ENCODE measurements around the gene EDEM3.
"Not testable (repeated sequence)": the region's sequence is repeated elsewhere in the genome, so short reads cannot be mapped to it uniquely, and the experiment has no call there.

Gene EDEM3

GRCh38 chr1:184785529-184785928 is 30.9 kb upstream of the EDEM3 start:
- TF ChIP-seq POLR2A (IDR thresholded peaks at IDR 0.05; ENCODE audit: low read depth, low read length) = no peak
- DNase-seq (ENCODE audit: insufficient read length, low spot score) (no peak), FAIRE-seq (no peak)

GRCh38 chr1:184783723-184784122 is 29.1 kb upstream of the EDEM3 start:
- DNase-seq (ENCODE audit: insufficient read length, low spot score); FAIRE-seq: not testable (repeated sequence)

DNA sequence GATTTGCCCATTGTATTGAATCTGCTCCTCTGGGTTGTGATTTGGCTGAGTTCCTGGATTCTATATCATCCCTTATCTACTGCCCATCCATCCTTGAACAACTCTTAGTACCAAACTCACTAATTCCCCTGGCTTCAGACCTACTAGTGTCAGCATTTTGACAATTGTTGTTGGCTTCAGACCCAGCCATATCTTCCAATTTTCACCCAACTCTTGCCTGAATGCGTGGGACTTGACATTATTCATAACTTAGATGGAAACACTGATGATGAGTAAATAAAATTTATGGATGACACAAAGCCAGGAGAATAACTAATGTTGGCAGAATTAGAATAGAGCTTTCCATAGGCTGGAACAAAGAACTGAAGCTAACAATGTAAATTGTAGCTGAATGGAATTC is 27.3 kb upstream of the EDEM3 start:
- TF ChIP-seq POLR2A (IDR thresholded peaks at IDR 0.05; ENCODE audit: low read depth, low read length) = no peak
- DNase-seq (ENCODE audit: insufficient read length, low spot score) = no peak

GRCh38 chr1:184775885-184776284 is 21.2 kb upstream of the EDEM3 start:
- DNase-seq (ENCODE audit: insufficient read length, low spot score) = no peak
- no peak for TF ChIP-seq POLR2A (IDR thresholded peaks at IDR 0.05; ENCODE audit: low read depth, low read length)
- no peak for FAIRE-seq

More for the DNA sequence above, 27.3 kb upstream of the EDEM3 start:
- no peak for FAIRE-seq

DNA sequence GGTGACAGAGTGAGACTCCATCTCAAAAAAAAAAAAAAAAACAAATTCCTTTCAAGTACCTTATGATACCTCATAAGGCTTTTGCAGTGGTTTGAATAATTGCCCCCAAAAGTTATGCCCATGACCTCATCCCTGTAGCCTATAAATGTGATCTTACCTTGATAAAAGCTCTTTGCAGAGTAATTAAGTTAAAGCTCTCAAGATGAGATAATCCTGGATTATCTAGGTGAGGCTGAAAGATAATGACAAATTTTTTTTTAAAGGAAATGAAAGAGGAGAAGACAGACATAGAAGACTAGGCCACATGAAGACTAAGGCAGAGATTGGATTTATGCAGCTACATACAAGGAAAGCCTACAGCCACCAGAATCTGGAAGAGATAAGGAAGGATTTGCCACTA is 20.7 kb upstream of the EDEM3 start:
- DNase-seq (ENCODE audit: insufficient read length, low spot score) (no peak), FAIRE-seq (no peak)

DNA sequence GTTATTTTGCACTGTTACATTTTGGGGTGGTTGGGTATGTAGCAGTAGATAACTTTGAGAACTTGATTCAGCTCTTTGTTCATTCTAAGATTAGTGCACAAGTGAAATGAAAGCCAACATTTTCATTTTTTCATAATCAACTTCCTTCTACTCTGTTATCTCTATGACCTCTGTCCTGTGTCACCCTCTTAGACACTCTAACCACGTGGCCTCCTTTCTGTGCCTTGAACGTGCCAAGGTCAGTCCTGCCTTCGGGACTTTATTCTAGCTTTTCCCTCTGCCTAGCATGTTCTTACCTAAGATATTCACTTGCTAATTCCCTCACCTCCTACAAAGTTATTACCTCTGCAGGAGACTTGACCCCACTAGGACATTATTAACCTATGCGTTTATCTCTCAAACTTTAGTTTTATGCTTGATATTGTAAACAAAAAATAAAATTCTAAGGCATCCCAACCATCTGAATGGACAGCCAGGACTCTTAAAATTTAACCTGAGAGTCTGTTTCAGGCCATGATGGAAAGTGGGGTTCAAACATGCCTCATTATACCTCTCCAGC is 19.2 kb upstream of the EDEM3 start:
- DNase-seq (ENCODE audit: insufficient read length, low spot score) (no peak), FAIRE-seq (no peak)
- TF ChIP-seq POLR2A (IDR thresholded peaks at IDR 0.05; ENCODE audit: low read depth, low read length) = no peak

More for the DNA sequence above, 20.7 kb upstream of the EDEM3 start:
- no peak for TF ChIP-seq POLR2A (IDR thresholded peaks at IDR 0.05; ENCODE audit: low read depth, low read length)

- DNase-seq (ENCODE audit: insufficient read length, low spot score) = no peak
- no peak for FAIRE-seq
- no peak for TF ChIP-seq POLR2A (IDR thresholded peaks at IDR 0.05; ENCODE audit: low read depth, low read length)
Measured at GRCh38 chr1:184771190-184771691, 16.6 kb upstream of the EDEM3 start.

DNA sequence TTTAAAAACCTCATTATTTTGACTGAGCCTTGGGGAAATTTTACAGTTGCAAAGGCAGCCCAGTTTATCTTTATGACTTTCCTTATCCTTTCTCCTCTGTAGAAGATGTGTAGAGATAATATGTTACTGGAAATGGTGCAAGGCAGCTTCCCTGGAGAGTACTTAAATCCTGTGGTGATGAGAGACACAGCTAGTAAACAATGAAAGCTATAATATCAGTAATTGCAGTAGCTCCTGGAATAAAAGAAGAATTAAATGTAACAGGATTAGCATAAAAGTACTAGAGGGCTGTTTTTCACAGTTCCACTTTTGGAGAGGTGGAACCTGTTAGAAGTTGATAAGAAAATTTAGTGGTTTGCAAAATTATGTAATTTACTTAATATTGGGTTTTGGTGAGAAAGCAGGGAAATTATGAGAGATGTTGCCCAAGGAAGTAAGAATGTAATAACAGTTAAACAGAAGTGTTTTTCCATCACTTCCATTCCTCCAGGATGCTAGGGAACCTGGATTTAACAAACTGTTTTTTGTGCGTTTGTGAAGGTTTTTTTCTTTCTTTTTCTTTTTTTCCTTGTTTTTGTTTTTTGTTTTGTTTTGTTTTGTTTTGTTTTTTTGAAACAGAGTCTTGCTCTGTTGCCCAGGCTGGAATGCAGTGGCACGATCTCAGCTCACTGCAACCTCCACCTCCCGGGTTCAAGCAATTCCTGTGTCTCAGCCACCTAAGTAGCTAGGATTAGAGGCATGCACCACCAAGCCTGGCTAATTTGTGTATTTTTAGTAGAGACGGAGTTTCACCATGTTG is 15.7 kb upstream of the EDEM3 start:
- FAIRE-seq = no peak
- TF ChIP-seq POLR2A (IDR thresholded peaks at IDR 0.05; ENCODE audit: low read depth, low read length) = no peak
- no peak for DNase-seq (ENCODE audit: insufficient read length, low spot score)

GRCh38 chr1:184769241-184769640 is 14.6 kb upstream of the EDEM3 start:
- TF ChIP-seq POLR2A (IDR thresholded peaks at IDR 0.05; ENCODE audit: low read depth, low read length) = no peak
- FAIRE-seq (no peak), DNase-seq (ENCODE audit: insufficient read length, low spot score) (no peak)

DNA sequence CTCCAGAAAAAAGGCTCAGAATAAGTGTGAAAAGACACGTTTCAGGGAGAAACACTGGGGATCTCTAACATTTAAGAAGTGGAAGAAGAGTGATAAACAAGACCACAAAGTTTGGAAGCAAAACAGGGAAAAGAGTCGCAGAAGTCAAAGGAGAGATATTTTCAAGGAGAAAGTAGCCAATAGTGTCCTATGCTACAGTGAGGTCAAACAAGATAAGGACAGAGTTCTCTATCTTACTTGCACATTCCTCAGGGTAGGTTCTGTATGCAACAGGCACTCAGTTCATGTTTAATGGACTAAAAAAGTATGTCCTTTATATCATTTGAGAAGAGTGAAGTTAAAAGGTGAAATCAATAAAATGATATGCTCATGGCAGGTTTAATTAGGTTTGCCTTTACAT is 13.8 kb upstream of the EDEM3 start:
- DNase-seq (ENCODE audit: insufficient read length, low spot score) (no peak), FAIRE-seq (no peak)
- no peak for TF ChIP-seq POLR2A (IDR thresholded peaks at IDR 0.05; ENCODE audit: low read depth, low read length)

- FAIRE-seq (no peak), DNase-seq (ENCODE audit: insufficient read length, low spot score) (no peak)
- TF ChIP-seq POLR2A (IDR thresholded peaks at IDR 0.05; ENCODE audit: low read depth, low read length) = no peak
Measured at GRCh38 chr1:184767591-184767990, 12.9 kb upstream of the EDEM3 start.

GRCh38 chr1:184764483-184764882 is 9.8 kb upstream of the EDEM3 start:
- TF ChIP-seq POLR2A (IDR thresholded peaks at IDR 0.05; ENCODE audit: low read depth, low read length) = no peak
- no peak for DNase-seq (ENCODE audit: insufficient read length, low spot score)
- no peak for FAIRE-seq

- not testable (repeated sequence) for DNase-seq (ENCODE audit: insufficient read length, low spot score); FAIRE-seq
Measured at GRCh38 chr1:184763520-184763919, 8.9 kb upstream of the EDEM3 start.

- no peak for FAIRE-seq
Measured at GRCh38 chr1:184761969-184762485, 7.4 kb upstream of the EDEM3 start.

GRCh38 chr1:184759651-184760050 is 5.0 kb upstream of the EDEM3 start:
- TF ChIP-seq POLR2A (IDR thresholded peaks at IDR 0.05; ENCODE audit: low read depth, low read length) = no peak
- DNase-seq (ENCODE audit: insufficient read length, low spot score) = no peak
- FAIRE-seq = no peak

More at GRCh38 chr1:184761969-184762485, 7.4 kb upstream of the EDEM3 start:
- no peak for DNase-seq (ENCODE audit: insufficient read length, low spot score)
- no peak for TF ChIP-seq POLR2A (IDR thresholded peaks at IDR 0.05; ENCODE audit: low read depth, low read length)

Data from H54 (cell line).